Hepatocyte (in vitro differentiated cells): ENCODE data around the gene HEATR5A. TPM values are rescaled to one million over a fixed set of nuclear protein-coding genes. Genes with fewer than 3 reads are reported as not detected.
"Not testable (repeated sequence)": the region's sequence is repeated elsewhere in the genome, so short reads cannot be mapped to it uniquely, and the experiment has no call there.

Experiments
- DNase-seq: peaks from one replicate; pipeline ENCODE4 v3.0.0-alpha.2; 2016; ENCODE audit warnings: low spot score
- H2AFZ ChIP-seq: fragments of 200-600 bp; sonication (generic); 2 replicates; pipeline ENCODE4 v1.6.0; 2016; ENCODE audit warnings: antibody characterized with exemption, mild to moderate bottlenecking
- H3K27ac ChIP-seq: fragments of 200-600 bp; sonication (generic); 2 replicates; pipeline ENCODE4 v1.5.1; 2016; ENCODE audit warnings: mild to moderate bottlenecking
- H3K27me3 ChIP-seq: fragments of 200-600 bp; sonication (generic); 2 replicates; pipeline ENCODE4 v1.6.1; 2016
- H3K36me3 ChIP-seq: fragments of 200-600 bp; sonication (generic); replicated peaks from 2 replicates; pipeline ENCODE4 v1.5.1; 2016; ENCODE audit warnings: low read depth; ENCODE audit not compliant: insufficient read depth
- H3K4me1 ChIP-seq: fragments of 200-600 bp; sonication (generic); 2 replicates; pipeline ENCODE4 v1.5.1; 2016; ENCODE audit warnings: mild to moderate bottlenecking, moderate library complexity; ENCODE audit not compliant: insufficient read depth
- H3K4me2 ChIP-seq: fragments of 200-600 bp; sonication (generic); 2 replicates; pipeline ENCODE4 v1.6.0; 2016
- H3K4me3 ChIP-seq: fragments of 200-600 bp; sonication (generic); 2 replicates; pipeline ENCODE4 v1.5.1; 2016; ENCODE audit warnings: mild to moderate bottlenecking
- H3K79me2 ChIP-seq: fragments of 200-600 bp; sonication (generic); 2 replicates; pipeline ENCODE4 v1.6.0; 2017; ENCODE audit warnings: mild to moderate bottlenecking
- H3K9me2 ChIP-seq: fragments of 200-600 bp; sonication (generic); replicated peaks from 2 replicates; pipeline ENCODE4 v1.6.0; 2017; ENCODE audit warnings: mild to moderate bottlenecking; ENCODE audit not compliant: insufficient read depth
- H3K9me3 ChIP-seq: fragments of 200-600 bp; sonication (generic); 2 replicates; pipeline ENCODE4 v1.5.1; 2016; ENCODE audit warnings: low read depth, mild to moderate bottlenecking
- H4K20me1 ChIP-seq: fragments of 200-600 bp; sonication (generic); 2 replicates; pipeline ENCODE4 v1.6.0; 2016; ENCODE audit warnings: mild to moderate bottlenecking; ENCODE audit not compliant: insufficient read depth, poor library complexity, severe bottlenecking
- EZH2 ChIP-seq: fragments of 200-600 bp; sonication (generic); IDR thresholded peaks from 2 replicates; pipeline ENCODE4 v1.6.1; 2016; ENCODE audit warnings: antibody characterized with exemption, mild to moderate bottlenecking, borderline replicate concordance
- EZH2phosphoT487 ChIP-seq: fragments of 200-600 bp; sonication (generic); IDR thresholded peaks from one replicate; pipeline ENCODE4 v1.6.1; 2018; ENCODE audit warnings: antibody characterized with exemption, mild to moderate bottlenecking, low read depth, moderate library complexity; ENCODE audit not compliant: unreplicated experiment, severe bottlenecking
- WGBS: methylation state at CpG from one replicate; pipeline ENCODE4 v1.1.6; 2016; ENCODE audit warnings: low lambda C conversion rate; ENCODE audit errors: missing lambda C conversion rate; 5-methylcytosine and 5-hydroxymethylcytosine counted together
- polyA plus RNA-seq: library from polyadenylated mRNA; unstranded; fragments of >200 nt; fragmentation: Nextera tagmentation; extraction: Ambion mirVana; gene quantifications from 2 replicates; pipeline ENCODE4 v1.2.1, GENCODE V29; 2016
- small RNA-seq: library from RNA; depleted of rRNA; stranded (forward); fragments of <200 nt; gene quantifications from one replicate; pipeline ENCODE3, GENCODE V24; 2014
- total RNA-seq: library from RNA; depleted of rRNA; stranded (reverse); fragments of >200 nt; gene quantifications from 2 replicates; pipeline ENCODE4 v1.2.3, GENCODE V29; 2014
- TF ChIP-seq, protein P1 (sequence below): fragments of 200-600 bp; sonication (generic); IDR thresholded peaks from 2 replicates; pipeline ENCODE4 v1.5.1; 2016; ENCODE audit warnings: antibody characterized with exemption, mild to moderate bottlenecking; ENCODE audit not compliant: poor library complexity

The HEATR5A gene
- total and polyA plus RNA-seq, 2 experiments from 2014 or later = 17.9 to 25.3 TPM

DNA sequence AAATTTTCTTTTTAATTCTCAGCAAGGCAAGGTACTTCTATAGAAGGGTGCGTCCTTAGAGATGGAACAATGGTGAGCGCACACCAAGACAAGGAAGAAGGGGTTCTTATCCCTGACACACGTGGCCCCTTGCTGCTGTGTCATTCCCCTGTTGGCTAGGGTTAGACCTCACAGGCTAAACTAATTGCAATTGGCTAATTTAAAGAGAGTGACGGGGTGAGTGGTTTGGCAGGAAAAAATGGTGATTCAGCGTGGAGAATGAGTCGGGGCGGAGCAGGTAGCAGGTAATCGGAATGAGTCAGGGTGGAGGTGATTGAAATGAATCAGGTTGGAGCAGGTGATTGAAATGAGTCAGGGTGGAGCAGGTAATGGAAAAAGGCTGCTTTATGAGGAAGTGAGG, 176.5 kb downstream of the HEATR5A start:
- Histone ChIP-seq H3K79me2 (no peaks in the 10 kb centered on the region), H3K4me2 (no peak overlapping the region), H3K4me3 (no peak overlapping the region), H4K20me1 (no peaks in the 10 kb centered on the region), H3K9me3 (no peaks in the 10 kb centered on the region), H3K36me3 (no peaks in the 10 kb centered on the region), H2AFZ (no peak overlapping the region), H3K27ac (peak overlapping the region; percentile 83), H3K4me1 (no peaks in the 10 kb centered on the region), H3K27me3 (no peaks in the 10 kb centered on the region), H3K9me2 (no peaks in the 10 kb centered on the region)
- peak; percentile 51 for DNase-seq
- TF ChIP-seq EZH2 = no peak
- TF ChIP-seq, protein P1, sequence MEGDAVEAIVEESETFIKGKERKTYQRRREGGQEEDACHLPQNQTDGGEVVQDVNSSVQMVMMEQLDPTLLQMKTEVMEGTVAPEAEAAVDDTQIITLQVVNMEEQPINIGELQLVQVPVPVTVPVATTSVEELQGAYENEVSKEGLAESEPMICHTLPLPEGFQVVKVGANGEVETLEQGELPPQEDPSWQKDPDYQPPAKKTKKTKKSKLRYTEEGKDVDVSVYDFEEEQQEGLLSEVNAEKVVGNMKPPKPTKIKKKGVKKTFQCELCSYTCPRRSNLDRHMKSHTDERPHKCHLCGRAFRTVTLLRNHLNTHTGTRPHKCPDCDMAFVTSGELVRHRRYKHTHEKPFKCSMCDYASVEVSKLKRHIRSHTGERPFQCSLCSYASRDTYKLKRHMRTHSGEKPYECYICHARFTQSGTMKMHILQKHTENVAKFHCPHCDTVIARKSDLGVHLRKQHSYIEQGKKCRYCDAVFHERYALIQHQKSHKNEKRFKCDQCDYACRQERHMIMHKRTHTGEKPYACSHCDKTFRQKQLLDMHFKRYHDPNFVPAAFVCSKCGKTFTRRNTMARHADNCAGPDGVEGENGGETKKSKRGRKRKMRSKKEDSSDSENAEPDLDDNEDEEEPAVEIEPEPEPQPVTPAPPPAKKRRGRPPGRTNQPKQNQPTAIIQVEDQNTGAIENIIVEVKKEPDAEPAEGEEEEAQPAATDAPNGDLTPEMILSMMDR = no peak
- no peak for TF ChIP-seq EZH2phosphoT487
- 76% methylated on average over 8 of the region's 8 CpGs for WGBS

GRCh38 chr14:31242161-31242940, 178.0 kb downstream of the HEATR5A start:
- H3K79me2 ChIP-seq = not testable (repeated sequence)

More at GRCh38 chr14:31242161-31242940, 178.0 kb downstream of the HEATR5A start:
- not testable (repeated sequence) for H2AFZ ChIP-seq, H3K4me2 ChIP-seq, H3K9me2 ChIP-seq, H3K9me3 ChIP-seq, DNase-seq, H3K27me3 ChIP-seq, H3K4me1 ChIP-seq, H3K27ac ChIP-seq, H3K36me3 ChIP-seq, H4K20me1 ChIP-seq, H3K4me3 ChIP-seq
- WGBS = 93% methylated on average over 10 of the region's 10 CpGs

Small RNA genes lying within 50 kb of the gene (small RNA-seq; reads per million reads assigned to genes)
- gene RF00019 = not detected

Other genes with a start within 250 kb of the HEATR5A start
- gene HECTD1, start 212.8 kb downstream of the HEATR5A start, total RNA-seq = 147 and 159 TPM in 2 replicates
- 45.2 and 48.6 TPM in 2 replicates for gene HECTD1, start 212.8 kb downstream of the HEATR5A start, polyA plus RNA-seq
- gene DTD2, start 37.0 kb upstream of the HEATR5A start, total RNA-seq = 36.6 and 49.2 TPM in 2 replicates
- gene DTD2, start 37.0 kb upstream of the HEATR5A start, polyA plus RNA-seq = 13.1 and 13.7 TPM in 2 replicates
- gene GPR33, start 67.5 kb upstream of the HEATR5A start, total RNA-seq = not detected in 2 replicates
- not detected in 2 replicates for gene GPR33, start 67.5 kb upstream of the HEATR5A start, polyA plus RNA-seq
- 14.4 and 14.8 TPM in 2 replicates for gene NUBPL, start 140.9 kb upstream of the HEATR5A start, total RNA-seq
- 7.4 and 12.5 TPM in 2 replicates for gene NUBPL, start 140.9 kb upstream of the HEATR5A start, polyA plus RNA-seq